PFSK-1 (cell line): ENCODE measurements around the gene TMPRSS9.

ENCODE experiments used
- FOXP2 ChIP-seq: optimal IDR thresholded peaks from 2 replicates; pipeline ENCODE3; 2011; ENCODE audit warnings: borderline replicate concordance, control low read depth, inconsistent platforms; ENCODE audit not compliant: insufficient read depth; ENCODE audit errors: extremely low read length, extremely low read depth
- POLR2AphosphoS5 ChIP-seq: IDR thresholded peaks from 2 replicates; pipeline ENCODE4 v1.6.1; 2012; ENCODE audit warnings: low read depth, mild to moderate bottlenecking, control low read depth, low read length, moderate library complexity
- REST ChIP-seq, 2 experiments: IDR thresholded peaks; 2 replicates each; pipeline versions ENCODE4 v1.6.1 to v1.8.0; 2011 to 2012; ENCODE audit warnings: low read depth in 2 of 2, low read length in 2 of 2, control low read depth in 1 of 2, inconsistent platforms in 1 of 2, mild to moderate bottlenecking in 1 of 2, moderate library complexity in 1 of 2; ENCODE audit not compliant: insufficient read depth in 1 of 2
- SIN3A ChIP-seq: IDR thresholded peaks from 2 replicates; pipeline ENCODE4 v1.6.1; 2012; ENCODE audit warnings: mild to moderate bottlenecking, low read length, moderate library complexity, borderline replicate concordance; ENCODE audit not compliant: insufficient read depth
- TAF1 ChIP-seq: IDR thresholded peaks from 2 replicates; pipeline ENCODE4 v1.6.1; 2012; ENCODE audit warnings: low read length, control low read depth, borderline replicate concordance; ENCODE audit not compliant: insufficient read depth

Gene TMPRSS9

GRCh38 chr19:2360833-2361232 is 768 bp downstream of the TMPRSS9 start:
- TF ChIP-seq FOXP2 = no peak

GRCh38 chr19:2361246-2362045 is 1.4 kb downstream of the TMPRSS9 start:
- TF ChIP-seq REST (IDR thresholded peaks at IDR 0.05; ENCODE audit: insufficient read depth in 1 of 2, low read depth in 2 of 2, low read length in 2 of 2) = no peak
- TF ChIP-seq SIN3A = no peak
- TF ChIP-seq FOXP2 = no peak
- TF ChIP-seq TAF1 = no peak
- no peak for TF ChIP-seq POLR2AphosphoS5

- TF ChIP-seq FOXP2 (no peak), TAF1 (no peak), SIN3A (no peak), POLR2AphosphoS5 (no peak)
Measured at GRCh38 chr19:2362046-2362969, 2.2 kb downstream of the TMPRSS9 start.

GRCh38 chr19:2362970-2363300 is 2.9 kb downstream of the TMPRSS9 start:
- TF ChIP-seq POLR2AphosphoS5 = no peak

GRCh38 chr19:2363419-2363818 is 3.4 kb downstream of the TMPRSS9 start:
- TF ChIP-seq SIN3A (no peak), POLR2AphosphoS5 (no peak), REST (IDR thresholded peaks at IDR 0.05; ENCODE audit: insufficient read depth in 1 of 2, low read depth in 2 of 2, low read length in 2 of 2) (no peak), TAF1 (no peak), FOXP2 (no peak)

GRCh38 chr19:2365201-2365970 is 5.3 kb downstream of the TMPRSS9 start:
- TF ChIP-seq FOXP2 (no peak), REST (IDR thresholded peaks at IDR 0.05; ENCODE audit: insufficient read depth in 1 of 2, low read depth in 2 of 2, low read length in 2 of 2) (no peak), SIN3A (no peak), POLR2AphosphoS5 (no peak), TAF1 (no peak)
